Thymus (tissue), 2 donors: ENCODE data around the gene MEGF10. TPM values are rescaled to one million over a fixed set of nuclear protein-coding genes. Genes with fewer than 3 reads are reported as not detected.

ENCODE experiments used
- polyA plus RNA-seq: library from polyadenylated mRNA; stranded (reverse); fragments of 200-250 nt; gene quantifications from one replicate; pipeline ENCODE4 v1.2.3, GENCODE V29; 2013
- total RNA-seq: library from RNA; stranded (reverse); fragments of 120-200 nt; gene quantifications from one replicate; pipeline ENCODE4 v1.2.4, GENCODE V29; 2013
- donor health status: healthy.

The MEGF10 gene
- total and polyA plus RNA-seq, 2 donors: 0.32 to 1.1 TPM

Other genes starting within 250 kb of the MEGF10 start
- 6.9 TPM for gene C5orf63, start 217.3 kb upstream of the MEGF10 start, total RNA-seq
- gene C5orf63, start 217.3 kb upstream of the MEGF10 start, polyA plus RNA-seq: 6.1 TPM
- 23.2 TPM for gene PRRC1, start 226.8 kb downstream of the MEGF10 start, total RNA-seq
- gene PRRC1, start 226.8 kb downstream of the MEGF10 start, polyA plus RNA-seq: 27.5 TPM